Brain microvascular endothelial cell (primary cell): ENCODE results near the gene CLTA.

ENCODE experiments used
- DNase-seq: peaks from one replicate; pipeline ENCODE4 v3.0.0-alpha.2; 2020
- H3K27ac ChIP-seq: fragments of 250-450 bp; sonication (Bioruptor Pico); 2 replicates; pipeline ENCODE4 v1.5.1; 2020; ENCODE audit warnings: mild to moderate bottlenecking, moderate library complexity
- H3K27me3 ChIP-seq: fragments of 250-450 bp; sonication (Bioruptor Pico); replicated peaks from 2 replicates; pipeline ENCODE4 v1.5.1; 2020; ENCODE audit warnings: mild to moderate bottlenecking
- H3K36me3 ChIP-seq: fragments of 250-450 bp; sonication (Bioruptor Pico); replicated peaks from 2 replicates; pipeline ENCODE4 v1.5.1; 2020; ENCODE audit warnings: mild to moderate bottlenecking
- H3K4me3 ChIP-seq: 2 replicates; pipeline ENCODE4 v1.5.1; 2011; ENCODE audit warnings: low read depth, mild to moderate bottlenecking, control low read depth, low read length, moderate library complexity
- CTCF ChIP-seq: IDR thresholded peaks from 2 replicates; pipeline ENCODE4 v1.5.1; 2011; ENCODE audit warnings: low read depth, mild to moderate bottlenecking, moderate library complexity, low read length, control low read depth, inconsistent platforms; ENCODE audit errors: missing control alignments
- in situ Hi-C: cut with HindIII; loops from 2 replicates; pipeline ENCODE4 v1.10.0; 2017; ENCODE audit warnings: low sequenced_read_pairs, low pct_ligation_motif_present

CLTA gene

DNA sequence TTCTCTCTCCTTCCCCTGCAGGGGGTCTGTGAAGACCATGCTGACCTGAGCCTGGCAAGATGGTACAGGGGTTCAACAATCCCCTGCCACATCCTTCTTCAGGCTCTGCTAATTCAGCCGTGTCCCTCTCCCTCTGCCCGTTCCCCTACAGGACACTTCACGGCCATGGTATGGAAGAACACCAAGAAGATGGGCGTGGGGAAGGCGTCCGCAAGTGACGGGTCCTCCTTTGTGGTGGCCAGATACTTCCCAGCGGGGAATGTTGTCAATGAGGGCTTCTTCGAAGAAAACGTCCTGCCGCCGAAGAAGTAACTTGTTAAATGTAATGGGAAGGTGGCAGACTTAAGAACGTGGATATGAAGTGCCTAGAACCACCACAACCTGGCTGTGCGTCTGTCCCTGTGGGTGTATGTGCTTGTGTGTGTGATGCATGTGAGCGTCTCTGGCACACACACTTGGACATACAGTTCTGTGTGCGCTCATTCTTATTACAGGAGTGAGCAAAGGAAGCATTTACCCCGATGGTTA lies 28.4 kb upstream of the CLTA start:
- Histone ChIP-seq H3K36me3 (no peaks in the 10 kb centered on the region), H3K4me3 (no peak overlapping the region), H3K27ac (no peak overlapping the region), H3K27me3 (no peaks in the 10 kb centered on the region)
- no peak for TF ChIP-seq CTCF
- DNase-seq, result no peak
- in situ Hi-C loops, result no loop called here

DNA sequence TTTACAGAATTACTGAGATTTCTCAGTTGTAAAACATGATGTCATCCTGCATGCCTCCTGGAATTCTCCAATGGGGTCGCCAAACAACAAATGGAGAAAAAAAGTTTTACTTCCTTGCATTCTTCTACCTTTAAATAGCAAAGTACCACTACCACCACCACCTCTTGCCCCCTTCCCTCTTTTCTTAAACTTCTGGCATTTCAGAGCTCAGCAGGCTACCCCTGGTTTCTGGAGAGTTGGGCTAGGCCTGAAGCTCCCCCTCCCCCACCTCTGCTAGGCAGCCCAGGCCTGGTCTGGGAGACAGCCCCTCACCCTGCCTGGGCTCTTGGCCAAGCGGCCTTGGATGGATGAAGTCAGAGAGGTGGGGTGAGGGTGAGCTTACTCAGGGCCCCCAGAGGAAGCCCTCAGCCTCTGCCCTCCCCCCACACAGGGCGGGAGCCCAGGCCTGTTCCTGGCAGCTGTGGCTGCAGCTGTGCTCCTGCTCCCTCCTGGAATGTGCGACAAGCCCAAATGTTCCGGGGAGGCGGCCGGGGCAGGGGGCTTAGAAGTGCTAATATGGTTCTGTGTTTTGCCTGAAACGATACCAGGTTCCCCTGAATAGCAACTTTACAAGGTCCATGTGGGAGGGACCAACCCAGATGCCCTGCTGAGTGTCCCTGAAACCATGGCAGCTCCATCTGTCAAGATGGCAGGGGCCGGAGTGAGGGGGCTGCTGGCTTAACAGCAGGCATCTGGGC lies 27.5 kb upstream of the CLTA start:
- TF ChIP-seq CTCF, result no peak
- Histone ChIP-seq H3K4me3 (no peak overlapping the region), H3K27me3 (no peaks in the 10 kb centered on the region), H3K27ac (peak overlapping the region; percentile 68), H3K36me3 (no peaks in the 10 kb centered on the region)
- peak; percentile 71 for DNase-seq
- in situ Hi-C loops, result no loop called here

DNA sequence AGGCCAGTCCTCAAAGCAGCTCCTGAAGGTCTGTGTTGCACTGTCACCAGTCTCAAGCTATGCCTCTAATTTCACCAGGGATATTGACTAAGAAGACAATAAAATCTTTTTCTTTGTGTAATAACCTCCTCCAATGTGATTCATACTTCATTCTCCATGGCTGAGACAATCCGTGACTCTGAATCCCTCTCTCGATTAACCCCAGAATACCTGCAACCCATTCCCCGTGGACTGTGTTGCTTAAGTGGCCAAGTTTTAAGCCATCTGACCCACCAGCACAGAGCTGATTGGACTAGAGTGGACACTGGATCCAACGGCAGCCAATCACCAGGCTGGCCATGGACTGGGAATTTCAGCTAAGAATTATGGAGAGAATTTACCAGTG lies 26.9 kb upstream of the CLTA start:
- in situ Hi-C loops, result no loop called here

DNA sequence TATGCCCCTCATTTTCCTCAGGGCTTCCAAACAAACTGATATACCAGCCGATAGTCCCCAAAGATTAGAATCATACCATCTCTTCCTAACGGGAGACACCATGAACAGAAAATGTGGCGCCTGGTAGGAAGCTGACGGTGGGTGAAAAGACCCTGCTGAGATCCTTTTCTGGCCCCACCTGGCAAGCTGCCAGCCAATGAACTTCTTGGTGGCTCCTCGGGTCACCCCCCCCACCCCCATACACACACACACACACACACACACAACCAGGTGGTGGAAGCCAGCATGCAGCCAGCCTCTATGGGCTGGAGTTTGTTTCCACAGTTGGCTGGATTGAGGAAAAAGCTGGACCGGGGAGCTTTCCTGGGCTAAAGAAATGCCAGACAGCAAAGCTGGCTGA lies 26.3 kb upstream of the CLTA start:
- in situ Hi-C loops, result no loop called here
- Histone ChIP-seq H3K4me3 (no peak overlapping the region), H3K36me3 (no peaks in the 10 kb centered on the region), H3K27me3 (no peaks in the 10 kb centered on the region), H3K27ac (no peak overlapping the region)
- no peak for DNase-seq
- no peak for TF ChIP-seq CTCF

More for the DNA sequence above, 26.9 kb upstream of the CLTA start:
- Histone ChIP-seq H3K27ac (peak overlapping the region; percentile 68), H3K36me3 (no peaks in the 10 kb centered on the region), H3K4me3 (no peak overlapping the region), H3K27me3 (no peaks in the 10 kb centered on the region)
- DNase-seq, result peak; percentile 54
- TF ChIP-seq CTCF, result no peak

- no peak for TF ChIP-seq CTCF
- Histone ChIP-seq H3K27ac (no peak overlapping the region), H3K4me3 (no peak overlapping the region), H3K27me3 (no peaks in the 10 kb centered on the region), H3K36me3 (no peaks in the 10 kb centered on the region)
- DNase-seq, result no peak
- in situ Hi-C loops, result no loop called here
Observed at GRCh38 chr9:36164989-36165388, 25.7 kb upstream of the CLTA start.

- H3K4me3 ChIP-seq, result peak overlapping the region; percentile 53
- H3K36me3 ChIP-seq, result no peaks in the 10 kb centered on the region
- H3K27me3 ChIP-seq, result no peaks in the 10 kb centered on the region
- no peak for TF ChIP-seq CTCF
- no peak overlapping the region for H3K27ac ChIP-seq
- DNase-seq, result no peak
- in situ Hi-C loops, result no loop called here
Observed at GRCh38 chr9:36165826-36166167, 24.9 kb upstream of the CLTA start.
